Hepatocyte (in vitro differentiated cells): ENCODE data around the gene WSCD2.

Experiments
- CTCF ChIP-seq: fragments of 200-600 bp; sonication (generic); IDR thresholded peaks from 2 replicates; pipeline ENCODE4 v1.5.1; 2016; ENCODE audit warnings: antibody characterized with exemption, mild to moderate bottlenecking; ENCODE audit not compliant: poor library complexity
- EZH2 ChIP-seq: fragments of 200-600 bp; sonication (generic); IDR thresholded peaks from 2 replicates; pipeline ENCODE4 v1.6.1; 2016; ENCODE audit warnings: antibody characterized with exemption, mild to moderate bottlenecking, borderline replicate concordance
- EZH2phosphoT487 ChIP-seq: fragments of 200-600 bp; sonication (generic); IDR thresholded peaks from one replicate; pipeline ENCODE4 v1.6.1; 2018; ENCODE audit warnings: antibody characterized with exemption, mild to moderate bottlenecking, low read depth, moderate library complexity; ENCODE audit not compliant: unreplicated experiment, severe bottlenecking

- TF ChIP-seq CTCF (no peak), EZH2 (no peak), EZH2phosphoT487 (no peak)
Observed at GRCh38 chr12:108214486-108214885, 85.4 kb downstream of the WSCD2 start.
